HepG2 (cell line): Measurements from ENCODE around the gene RPS6KA2. TPM values are rescaled to one million over a fixed set of nuclear protein-coding genes. Genes with fewer than 3 reads are reported as not detected.

Experiments
- ATAC-seq: fragments of 200-7000 bp; cut with Tn5 transposase; 3 replicates; pipeline ENCODE4 v1.9.1; 2020; ENCODE audit warnings: mild to moderate bottlenecking, moderate library complexity
- BruUV-seq: library from RNA; stranded (reverse); fragments of 400-500 nt; replicated peaks from 2 replicates; lab custom pipeline; 2021; lab: Mats Ljungman, UMichigan
- CTCF ChIA-PET: fragments of 300-600 bp; formaldehyde crosslinking; extraction: SDS; loops from one replicate; lab custom pipeline; 2021; ENCODE audit warnings: low total read pairs, inconsistent platforms, low intra/inter-chr PET ratio; lab: Yijun Ruan, JAX
- POLR2A ChIA-PET: fragments of 350-600 bp; sonication (Branson Sonifier 250); formaldehyde crosslinking; loops from one replicate; lab custom pipeline; 2020; ENCODE audit warnings: antibody characterized with exemption, inconsistent platforms; lab: Yijun Ruan, JAX
- DNase-seq: peaks from one replicate; pipeline ENCODE4 v3.0.0-alpha.2; 2015; ENCODE audit warnings: low spot score
- FAIRE-seq: peaks from 3 replicates; lab custom pipeline; 2011; peaks lifted over from hg19 to GRCh38; lab: Jason Lieb, UNC
- H2AFZ ChIP-seq: one replicate; pipeline ENCODE4 v1.6.1; 2011; ENCODE audit warnings: low read length, inconsistent platforms
- H3K27ac ChIP-seq: fragments of 300-600 bp; 3 replicates; pipeline ENCODE4 v1.8.0; 2011; ENCODE audit warnings: mixed run types, mild to moderate bottlenecking, mixed read lengths, low read length, inconsistent platforms; ENCODE audit not compliant: insufficient read depth; ENCODE audit errors: extremely low read length
- H3K27me3 ChIP-seq, 2 experiments: fragments of 200-600 bp in 1 of 2; 2 replicates in 1 of 2; 3 replicates in 1 of 2; pipeline versions ENCODE4 v1.6.0 to v1.8.0; 2011; ENCODE audit warnings: low read length in 2 of 2, mild to moderate bottlenecking in 2 of 2, moderate library complexity in 2 of 2, inconsistent platforms in 1 of 2; ENCODE audit not compliant: insufficient read depth in 2 of 2, control insufficient read depth in 1 of 2
- H3K36me3 ChIP-seq, 2 experiments: fragments of 200-600 bp in 1 of 2; replicated peaks in 1 of 2; 2 replicates in 1 of 2; 3 replicates in 1 of 2; pipeline versions ENCODE4 v1.5.1 to v1.8.0; 2011; ENCODE audit warnings: low read length in 2 of 2, inconsistent platforms in 1 of 2; ENCODE audit not compliant: insufficient read depth in 2 of 2, control insufficient read depth in 1 of 2
- H3K4me1 ChIP-seq: 2 replicates; pipeline ENCODE4 v1.5.1; 2012; ENCODE audit warnings: low read length, inconsistent platforms; ENCODE audit not compliant: insufficient read depth
- H3K4me2 ChIP-seq: 2 replicates; pipeline ENCODE4 v1.6.0; 2011; ENCODE audit warnings: low read depth, low read length, inconsistent platforms
- H3K4me3 ChIP-seq, 3 experiments: fragments of 200-600 bp in 1 of 3; sonication (generic), shearing (Covaris generic) in 1 of 3; replicated peaks in 1 of 3; 2 replicates each; pipeline ENCODE4 v1.5.1; 2011 to 2016; ENCODE audit warnings: low read length in 3 of 3, inconsistent platforms in 2 of 3, low read depth in 2 of 3, mild to moderate bottlenecking in 2 of 3, control low read depth in 1 of 3, mixed read lengths in 1 of 3; ENCODE audit not compliant: insufficient read depth in 1 of 3
- H3K79me2 ChIP-seq: one replicate; pipeline ENCODE4 v1.6.1; 2011; ENCODE audit warnings: low read length, inconsistent platforms; ENCODE audit not compliant: insufficient read depth
- H3K9ac ChIP-seq: 2 replicates; pipeline ENCODE4 v1.6.0; 2011; ENCODE audit warnings: mild to moderate bottlenecking, low read depth, low read length, inconsistent platforms; ENCODE audit not compliant: insufficient read depth
- H3K9me3 ChIP-seq: 2 replicates; pipeline ENCODE4 v1.5.1; 2012; ENCODE audit warnings: mild to moderate bottlenecking, low read length
- H4K20me1 ChIP-seq: 2 replicates; pipeline ENCODE4 v1.6.0; 2011; ENCODE audit warnings: inconsistent platforms, mild to moderate bottlenecking, low read length, moderate library complexity; ENCODE audit not compliant: insufficient read depth
- BRCA1 ChIP-seq: sonication (generic); formaldehyde crosslinking; IDR thresholded peaks from 2 replicates; pipeline ENCODE4 v1.4.0; 2020; ENCODE audit warnings: missing genetic modification reagents
- MIXL1 ChIP-seq: IDR thresholded peaks from 2 replicates; pipeline ENCODE4 v1.6.1; 2016
- PATZ1 ChIP-seq: sonication (generic); formaldehyde crosslinking; IDR thresholded peaks from 2 replicates; pipeline ENCODE4 v1.4.0; 2020; ENCODE audit warnings: missing genetic modification reagents
- RFX3 ChIP-seq: IDR thresholded peaks from 2 replicates; pipeline ENCODE4 v1.6.1; 2016; ENCODE audit warnings: missing biosample characterization, missing genetic modification reagents
- SMARCC2 ChIP-seq: fragments of 450-650 bp; IDR thresholded peaks from 2 replicates; pipeline ENCODE4 v1.6.1; 2017; ENCODE audit warnings: antibody characterized with exemption, mild to moderate bottlenecking
- SNAI1 ChIP-seq: sonication (generic); formaldehyde crosslinking; IDR thresholded peaks from 2 replicates; pipeline ENCODE4 v1.5.0; 2020; ENCODE audit warnings: mild to moderate bottlenecking, missing genetic modification reagents, borderline replicate concordance
- ZFX ChIP-seq: sonication (generic); formaldehyde crosslinking; IDR thresholded peaks from 2 replicates; pipeline ENCODE4 v1.4.0; 2020; ENCODE audit warnings: mild to moderate bottlenecking, low read depth, missing genetic modification reagents, moderate library complexity
- ZNF333 ChIP-seq: sonication (generic); formaldehyde crosslinking; IDR thresholded peaks from 2 replicates; pipeline ENCODE4 v1.4.0; 2020; ENCODE audit warnings: mild to moderate bottlenecking, missing genetic modification reagents, borderline replicate concordance
- ZNF552 ChIP-seq: sonication (generic); formaldehyde crosslinking; IDR thresholded peaks from 2 replicates; pipeline ENCODE4 v1.9.0; 2022; ENCODE audit warnings: missing genetic modification reagents, mild to moderate bottlenecking, borderline replicate concordance
- ZNF781 ChIP-seq: sonication (generic); formaldehyde crosslinking; IDR thresholded peaks from 2 replicates; pipeline ENCODE4 v1.5.1; 2020; ENCODE audit warnings: borderline replicate concordance, mild to moderate bottlenecking, missing genetic modification reagents; ENCODE audit errors: not compliant biosample characterization
- ZSCAN21 ChIP-seq: sonication (generic); formaldehyde crosslinking; IDR thresholded peaks from 2 replicates; pipeline ENCODE4 v1.8.0; 2022; ENCODE audit warnings: mild to moderate bottlenecking, missing genetic modification reagents, moderate library complexity, borderline replicate concordance
- WGBS: methylation state at CpG from one replicate; pipeline ENCODE4 v1.1.6; 2017; ENCODE audit warnings: low lambda C conversion rate; 5-methylcytosine and 5-hydroxymethylcytosine counted together
- in situ Hi-C: cut with HindIII; loops from 2 replicates; pipeline ENCODE4 v1.10.0; 2017; ENCODE audit warnings: low pct_unique_long_range_greater_than_20kb; ENCODE audit not compliant: extremely low pct_ligation_motif_present
- intact Hi-C: fragments of 100-400 bp; cut with micrococcal nuclease; formaldehyde crosslinking; loops from one replicate; pipeline ENCODE4 v1.10.0; 2022; ENCODE audit not compliant: unreplicated experiment
- polyA plus RNA-seq, 8 experiments: library from polyadenylated mRNA; depleted of rRNA in 3 of 8; stranded (reverse) in 7 of 8; unstranded in 1 of 8; fragments of >200 nt; fragmentation: Illumina TruSeq in 4 of 8; extraction: Trizol in 4 of 8; gene quantifications; 2 replicates each; pipeline versions ENCODE4 v1.2.1 to v1.2.3, GENCODE V29; 2011 to 2016; ENCODE audit warnings: low read depth in 4 of 8, missing spikeins in 1 of 8, mixed read lengths in 1 of 8; ENCODE audit not compliant: insufficient read depth in 1 of 8
- total RNA-seq, 5 experiments: library from RNA; depleted of rRNA; stranded (reverse); fragments of >200 nt; fragmentation: Illumina TruSeq; extraction: Trizol; gene quantifications; 2 replicates each; pipeline ENCODE4 v1.2.3, GENCODE V29; 2016; ENCODE audit warnings: low read depth in 1 of 5
- TF ChIP-seq, protein P1 (sequence below): sonication (generic); formaldehyde crosslinking; conservative IDR thresholded peaks from 2 replicates; pipeline ENCODE4 v1.4.0; 2020; ENCODE audit warnings: mild to moderate bottlenecking, missing genetic modification reagents, moderate library complexity

The RPS6KA2 gene
- total and polyA plus RNA-seq, 2 of the 13 experiments (the other 11 are each of a cell fraction or from before 2014, with no cell fraction given) = 0.22 to 0.38 TPM

DNA sequence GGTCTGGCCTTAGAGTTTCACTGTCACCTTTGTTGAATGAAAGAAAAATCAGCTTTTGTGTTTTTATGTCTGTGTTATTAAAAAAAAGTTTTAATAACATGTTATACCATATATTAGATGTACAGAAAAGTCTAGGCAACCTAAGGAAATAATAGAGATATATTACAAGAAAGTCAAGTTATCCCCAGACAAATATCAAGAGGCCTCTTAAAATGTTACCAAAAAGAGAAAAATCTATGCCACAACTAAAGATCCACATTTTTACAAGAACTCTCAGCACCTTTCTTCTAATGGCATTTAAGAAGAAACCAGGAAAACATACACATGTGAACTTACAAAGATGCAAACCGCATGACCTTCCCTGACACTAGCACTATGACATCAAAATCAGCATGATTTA, 67.4 kb downstream of the RPS6KA2 start:
- no peak overlapping the region for H2AFZ ChIP-seq
- no peaks in the 10 kb centered on the region for H3K36me3 ChIP-seq
- TF ChIP-seq ZSCAN21 (CRISPR knock-in tag) (no peak), ZNF781 (CRISPR knock-in tag) (no peak), RFX3 (no peak), SNAI1 (CRISPR knock-in tag) (no peak), MIXL1 (no peak), ZNF333 (CRISPR knock-in tag) (no peak), ZFX (no peak), SMARCC2 (no peak), BRCA1 (CRISPR knock-in tag) (no peak), ZNF552 (no peak), PATZ1 (CRISPR knock-in tag) (no peak)
- TF ChIP-seq, protein P1, sequence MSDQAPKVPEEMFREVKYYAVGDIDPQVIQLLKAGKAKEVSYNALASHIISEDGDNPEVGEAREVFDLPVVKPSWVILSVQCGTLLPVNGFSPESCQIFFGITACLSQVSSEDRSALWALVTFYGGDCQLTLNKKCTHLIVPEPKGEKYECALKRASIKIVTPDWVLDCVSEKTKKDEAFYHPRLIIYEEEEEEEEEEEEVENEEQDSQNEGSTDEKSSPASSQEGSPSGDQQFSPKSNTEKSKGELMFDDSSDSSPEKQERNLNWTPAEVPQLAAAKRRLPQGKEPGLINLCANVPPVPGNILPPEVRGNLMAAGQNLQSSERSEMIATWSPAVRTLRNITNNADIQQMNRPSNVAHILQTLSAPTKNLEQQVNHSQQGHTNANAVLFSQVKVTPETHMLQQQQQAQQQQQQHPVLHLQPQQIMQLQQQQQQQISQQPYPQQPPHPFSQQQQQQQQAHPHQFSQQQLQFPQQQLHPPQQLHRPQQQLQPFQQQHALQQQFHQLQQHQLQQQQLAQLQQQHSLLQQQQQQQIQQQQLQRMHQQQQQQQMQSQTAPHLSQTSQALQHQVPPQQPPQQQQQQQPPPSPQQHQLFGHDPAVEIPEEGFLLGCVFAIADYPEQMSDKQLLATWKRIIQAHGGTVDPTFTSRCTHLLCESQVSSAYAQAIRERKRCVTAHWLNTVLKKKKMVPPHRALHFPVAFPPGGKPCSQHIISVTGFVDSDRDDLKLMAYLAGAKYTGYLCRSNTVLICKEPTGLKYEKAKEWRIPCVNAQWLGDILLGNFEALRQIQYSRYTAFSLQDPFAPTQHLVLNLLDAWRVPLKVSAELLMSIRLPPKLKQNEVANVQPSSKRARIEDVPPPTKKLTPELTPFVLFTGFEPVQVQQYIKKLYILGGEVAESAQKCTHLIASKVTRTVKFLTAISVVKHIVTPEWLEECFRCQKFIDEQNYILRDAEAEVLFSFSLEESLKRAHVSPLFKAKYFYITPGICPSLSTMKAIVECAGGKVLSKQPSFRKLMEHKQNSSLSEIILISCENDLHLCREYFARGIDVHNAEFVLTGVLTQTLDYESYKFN (CRISPR knock-in tag) = no peak
- FAIRE-seq (no peak), DNase-seq (no peak), ATAC-seq (no peak)
- WGBS = 0% methylated on average over 1 of the region's 1 CpG
- intact Hi-C loops (no loop called here), in situ Hi-C loops (no loop called here)
- no peak overlapping the region for H3K9ac ChIP-seq
- CTCF ChIA-PET = no interaction called here
- BruUV-seq = no TSS peak
- H3K27ac ChIP-seq = no peak overlapping the region
- POLR2A ChIA-PET = no interaction called here
- peaks cover 9 to 75% of the 10 kb centered on the region in 2 experiments; a peak in 3 of 5 replicates for H3K27me3 ChIP-seq
- H3K4me2 ChIP-seq = no peak overlapping the region
- no peaks in the 10 kb centered on the region for H3K4me1 ChIP-seq
- no peaks in the 10 kb centered on the region for H4K20me1 ChIP-seq
- no peaks in the 10 kb centered on the region for H3K9me3 ChIP-seq
- H3K79me2 ChIP-seq = no peaks in the 10 kb centered on the region
- H3K4me3 ChIP-seq = no peak overlapping the region
